Uterus (tissue), 2 donors: ENCODE results near the gene GSAP.

Experiments
- POLR2A ChIP-seq, 2 donors: fragments of 450-650 bp; IDR thresholded peaks; one replicate each; pipeline ENCODE4 v1.6.1; 2016; ENCODE audit warnings: antibody characterized with exemption in 2 of 2, mild to moderate bottlenecking in 1 of 2, moderate library complexity in 1 of 2
- TF ChIP-seq, protein P1 (sequence below), 4 experiments: fragments of 200-600 bp in 2 of 4; fragments of 450-650 bp in 2 of 4; sonication (generic) in 2 of 4; IDR thresholded peaks; one replicate each; pipeline ENCODE4 v1.5.1; 2016 to 2019; ENCODE audit warnings: antibody characterized with exemption in 4 of 4, mild to moderate bottlenecking in 2 of 4, moderate library complexity in 1 of 4

DNA sequence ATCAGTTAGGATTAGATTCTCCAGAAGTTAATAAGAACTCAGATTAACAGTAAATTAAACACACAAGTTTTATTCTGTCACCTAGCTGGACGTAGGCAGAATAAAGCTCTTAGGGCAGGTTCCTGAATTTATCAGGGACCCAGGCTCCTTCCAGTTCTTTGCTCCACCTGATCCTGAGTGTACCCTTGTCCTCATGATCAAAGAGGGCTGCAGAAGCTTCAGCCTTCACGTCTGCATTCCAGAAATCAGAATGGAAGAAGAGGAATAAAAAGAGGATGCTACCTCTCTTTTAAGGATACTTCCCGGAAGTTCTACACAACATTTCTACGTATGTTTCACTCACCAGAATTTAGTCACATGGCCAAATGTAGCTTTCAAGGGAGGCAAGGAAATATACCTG, 1.7 kb upstream of the GSAP start:
- TF ChIP-seq, protein P1, sequence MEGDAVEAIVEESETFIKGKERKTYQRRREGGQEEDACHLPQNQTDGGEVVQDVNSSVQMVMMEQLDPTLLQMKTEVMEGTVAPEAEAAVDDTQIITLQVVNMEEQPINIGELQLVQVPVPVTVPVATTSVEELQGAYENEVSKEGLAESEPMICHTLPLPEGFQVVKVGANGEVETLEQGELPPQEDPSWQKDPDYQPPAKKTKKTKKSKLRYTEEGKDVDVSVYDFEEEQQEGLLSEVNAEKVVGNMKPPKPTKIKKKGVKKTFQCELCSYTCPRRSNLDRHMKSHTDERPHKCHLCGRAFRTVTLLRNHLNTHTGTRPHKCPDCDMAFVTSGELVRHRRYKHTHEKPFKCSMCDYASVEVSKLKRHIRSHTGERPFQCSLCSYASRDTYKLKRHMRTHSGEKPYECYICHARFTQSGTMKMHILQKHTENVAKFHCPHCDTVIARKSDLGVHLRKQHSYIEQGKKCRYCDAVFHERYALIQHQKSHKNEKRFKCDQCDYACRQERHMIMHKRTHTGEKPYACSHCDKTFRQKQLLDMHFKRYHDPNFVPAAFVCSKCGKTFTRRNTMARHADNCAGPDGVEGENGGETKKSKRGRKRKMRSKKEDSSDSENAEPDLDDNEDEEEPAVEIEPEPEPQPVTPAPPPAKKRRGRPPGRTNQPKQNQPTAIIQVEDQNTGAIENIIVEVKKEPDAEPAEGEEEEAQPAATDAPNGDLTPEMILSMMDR (IDR thresholded peaks at IDR 0.05) = no peak
- no peak for TF ChIP-seq POLR2A (IDR thresholded peaks at IDR 0.05)
